ENCODE data around the gene GPR84. TPM values are rescaled to one million over a fixed set of nuclear protein-coding genes. Genes with fewer than 3 reads are reported as not detected.

Gene GPR84
- total and polyA plus RNA-seq, 5 donors, result 0.20 to 0.71 (median 0.40) TPM

- Histone ChIP-seq H3K4me1 (ENCODE audit: control insufficient read depth, insufficient read depth, low read length) (no peaks in the 10 kb centered on the region), H3K27ac (ENCODE audit: low read length) (no peak overlapping the region), H3K27me3 (ENCODE audit: control insufficient read depth, insufficient read depth) (no peaks in the 10 kb centered on the region), H3K9me3 (ENCODE audit: control insufficient read depth, low read length) (no peaks in the 10 kb centered on the region), H3K4me3 (ENCODE audit: low read length) (no peak overlapping the region)
- DNase-seq, result no peak
- 87% methylated on average over 8 of the region's 8 CpGs for WGBS
- intact Hi-C loops (cut with DNase I), result no loop called here
- peak in 1 of 2 donors; percentile 3 for ATAC-seq
Observed at GRCh38 chr12:54392485-54393206, 28.4 kb upstream of the GPR84 start.

GRCh38 chr12:54390668-54391551, 26.6 kb upstream of the GPR84 start:
- Histone ChIP-seq H3K4me3 (ENCODE audit: low read length) (peak overlapping the region; percentile 40), H3K27ac (ENCODE audit: low read length) (no peak overlapping the region), H3K9me3 (ENCODE audit: control insufficient read depth, low read length) (no peaks in the 10 kb centered on the region), H3K4me1 (ENCODE audit: control insufficient read depth, insufficient read depth, low read length) (no peaks in the 10 kb centered on the region), H3K27me3 (ENCODE audit: control insufficient read depth, insufficient read depth) (no peaks in the 10 kb centered on the region)
- WGBS, result 23% methylated on average over 51 of the region's 51 CpGs
- intact Hi-C loops (cut with DNase I), result no loop called here
- ATAC-seq, result peak; percentile 21 to 40
- DNase-seq, result peak; percentile 43 to 81 (median 80)

- H3K9me3 ChIP-seq (ENCODE audit: control insufficient read depth, low read length), result no peaks in the 10 kb centered on the region
- intact Hi-C loops (cut with DNase I), result no loop called here
- DNase-seq, result peak in 1 of 3 donors; percentile 26
- no peaks in the 10 kb centered on the region for H3K27me3 ChIP-seq (ENCODE audit: control insufficient read depth, insufficient read depth)
- no peaks in the 10 kb centered on the region for H3K4me1 ChIP-seq (ENCODE audit: control insufficient read depth, insufficient read depth, low read length)
- peak; percentile 2 to 7 for ATAC-seq
- no peak overlapping the region for H3K4me3 ChIP-seq (ENCODE audit: low read length)
- no peak overlapping the region for H3K27ac ChIP-seq (ENCODE audit: low read length)
- 71% methylated on average over 7 of the region's 7 CpGs for WGBS
Observed at GRCh38 chr12:54390176-54390667, 25.9 kb upstream of the GPR84 start.

- DNase-seq (no peak), ATAC-seq (no peak)
- intact Hi-C loops (cut with DNase I), result no loop called here
- no peaks in the 10 kb centered on the region for H3K9me3 ChIP-seq (ENCODE audit: control insufficient read depth, low read length)
- H3K4me3 ChIP-seq (ENCODE audit: low read length), result no peak overlapping the region
- H3K27ac ChIP-seq (ENCODE audit: low read length), result no peak overlapping the region
- no peaks in the 10 kb centered on the region for H3K27me3 ChIP-seq (ENCODE audit: control insufficient read depth, insufficient read depth)
- WGBS, result 85% methylated on average over 5 of the region's 5 CpGs
- H3K4me1 ChIP-seq (ENCODE audit: control insufficient read depth, insufficient read depth, low read length), result no peaks in the 10 kb centered on the region
Observed at GRCh38 chr12:54389607-54390175, 25.4 kb upstream of the GPR84 start.

GRCh38 chr12:54389134-54389508, 24.8 kb upstream of the GPR84 start:
- 88% methylated on average over 3 of the region's 3 CpGs for WGBS
- no peak for ATAC-seq
- Histone ChIP-seq H3K4me3 (ENCODE audit: low read length) (no peak overlapping the region), H3K27ac (ENCODE audit: low read length) (no peak overlapping the region), H3K9me3 (ENCODE audit: control insufficient read depth, low read length) (no peaks in the 10 kb centered on the region), H3K27me3 (ENCODE audit: control insufficient read depth, insufficient read depth) (no peaks in the 10 kb centered on the region), H3K4me1 (ENCODE audit: control insufficient read depth, insufficient read depth, low read length) (no peaks in the 10 kb centered on the region)
- intact Hi-C loops (cut with DNase I), result no loop called here
- peak in 1 of 3 donors; percentile 7 for DNase-seq

- ATAC-seq (no peak), DNase-seq (peak in 1 of 3 donors; percentile 12)
- intact Hi-C loops (cut with DNase I), result no loop called here
- Histone ChIP-seq H3K9me3 (ENCODE audit: control insufficient read depth, low read length) (no peaks in the 10 kb centered on the region), H3K27me3 (ENCODE audit: control insufficient read depth, insufficient read depth) (no peaks in the 10 kb centered on the region), H3K4me1 (ENCODE audit: control insufficient read depth, insufficient read depth, low read length) (no peaks in the 10 kb centered on the region), H3K27ac (ENCODE audit: low read length) (no peak overlapping the region), H3K4me3 (ENCODE audit: low read length) (no peak overlapping the region)
- 70% methylated on average over 4 of the region's 4 CpGs for WGBS
Observed at GRCh38 chr12:54388237-54389133, 24.2 kb upstream of the GPR84 start.

GRCh38 chr12:54387114-54387467, 22.8 kb upstream of the GPR84 start:
- H3K27me3 ChIP-seq (ENCODE audit: control insufficient read depth, insufficient read depth), result no peaks in the 10 kb centered on the region
- intact Hi-C loops (cut with DNase I), result no loop called here
- H3K27ac ChIP-seq (ENCODE audit: low read length), result no peak overlapping the region
- H3K9me3 ChIP-seq (ENCODE audit: control insufficient read depth, low read length), result no peaks in the 10 kb centered on the region
- DNase-seq (peak in 1 of 3 donors; percentile 13), ATAC-seq (no peak)
- H3K4me1 ChIP-seq (ENCODE audit: control insufficient read depth, insufficient read depth, low read length), result no peaks in the 10 kb centered on the region
- 88% methylated on average over 3 of the region's 3 CpGs for WGBS
- no peak overlapping the region for H3K4me3 ChIP-seq (ENCODE audit: low read length)

GRCh38 chr12:54386403-54387113, 22.3 kb upstream of the GPR84 start:
- DNase-seq (peak in 1 of 3 donors; percentile 5), ATAC-seq (no peak)
- 82% methylated on average over 3 of the region's 3 CpGs for WGBS
- intact Hi-C loops (cut with DNase I), result no loop called here
- no peak overlapping the region for H3K4me3 ChIP-seq (ENCODE audit: low read length)
- H3K27me3 ChIP-seq (ENCODE audit: control insufficient read depth, insufficient read depth), result no peaks in the 10 kb centered on the region
- H3K27ac ChIP-seq (ENCODE audit: low read length), result no peak overlapping the region
- no peaks in the 10 kb centered on the region for H3K9me3 ChIP-seq (ENCODE audit: control insufficient read depth, low read length)
- no peaks in the 10 kb centered on the region for H3K4me1 ChIP-seq (ENCODE audit: control insufficient read depth, insufficient read depth, low read length)

- H3K4me3 ChIP-seq (ENCODE audit: low read length), result no peak overlapping the region
- intact Hi-C loops (cut with DNase I), result no loop called here
Observed at GRCh38 chr12:54385251-54385914, 21.1 kb upstream of the GPR84 start.

More at GRCh38 chr12:54385251-54385914, 21.1 kb upstream of the GPR84 start:
- no peaks in the 10 kb centered on the region for H3K4me1 ChIP-seq (ENCODE audit: control insufficient read depth, insufficient read depth, low read length)
- DNase-seq (peak; percentile 33 to 74 (median 69)), ATAC-seq (peak; percentile 5 to 30)
- H3K9me3 ChIP-seq (ENCODE audit: control insufficient read depth, low read length), result no peaks in the 10 kb centered on the region
- peak overlapping the region; percentile 87 for H3K27ac ChIP-seq (ENCODE audit: low read length)
- WGBS, result 63% methylated on average over 10 of the region's 10 CpGs
- no peaks in the 10 kb centered on the region for H3K27me3 ChIP-seq (ENCODE audit: control insufficient read depth, insufficient read depth)

Measured in right cardiac atrium (tissue), 5 donors.